ENCODE results near the gene OR10A6. TPM values are rescaled to one million over a fixed set of nuclear protein-coding genes. Genes with fewer than 3 reads are reported as not detected.

Gene OR10A6
- total and polyA plus RNA-seq, 3 donors from 2014 or later, result not detected

DNA sequence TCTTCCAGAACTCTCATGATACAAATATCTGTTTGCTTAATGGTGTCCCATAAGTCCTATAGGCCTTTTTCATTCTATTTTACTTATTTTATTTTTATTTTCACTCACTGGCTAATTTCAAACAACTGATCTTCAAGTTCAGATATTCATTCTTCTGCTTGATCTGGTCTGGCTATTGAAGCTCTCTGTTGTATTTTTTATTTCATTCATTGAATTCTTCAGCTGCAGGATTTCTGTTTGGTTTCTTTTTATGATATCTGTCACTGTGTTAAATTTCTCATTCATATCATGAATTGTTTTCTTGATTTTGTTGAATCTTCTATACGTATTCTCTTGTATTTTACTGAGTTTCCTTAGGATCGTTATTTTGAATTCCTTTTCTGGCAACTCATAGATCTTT, 13.1 kb upstream of the OR10A6 start:
- 91 to 95% methylated on average over 2 of the region's 2 CpGs for WGBS, 2 donors
- H3K27me3 ChIP-seq, result no peaks in the 10 kb centered on the region
- intact Hi-C loops (cut with DNase I; ENCODE audit: low total_unique reads), result no loop called here
- H3K36me3 ChIP-seq (ENCODE audit: low read depth, missing control alignments), result no peaks in the 10 kb centered on the region
- H3K4me3 ChIP-seq, result no peak overlapping the region
- no peak overlapping the region for H3K27ac ChIP-seq
- no peak for DNase-seq
- no peaks in the 10 kb centered on the region for H3K4me1 ChIP-seq
- no peak for TF ChIP-seq CTCF (IDR thresholded peaks at IDR 0.05)
- TF ChIP-seq POLR2A (IDR thresholded peaks at IDR 0.05), result no peak
- H3K9me3 ChIP-seq, result no peaks in the 10 kb centered on the region

DNA sequence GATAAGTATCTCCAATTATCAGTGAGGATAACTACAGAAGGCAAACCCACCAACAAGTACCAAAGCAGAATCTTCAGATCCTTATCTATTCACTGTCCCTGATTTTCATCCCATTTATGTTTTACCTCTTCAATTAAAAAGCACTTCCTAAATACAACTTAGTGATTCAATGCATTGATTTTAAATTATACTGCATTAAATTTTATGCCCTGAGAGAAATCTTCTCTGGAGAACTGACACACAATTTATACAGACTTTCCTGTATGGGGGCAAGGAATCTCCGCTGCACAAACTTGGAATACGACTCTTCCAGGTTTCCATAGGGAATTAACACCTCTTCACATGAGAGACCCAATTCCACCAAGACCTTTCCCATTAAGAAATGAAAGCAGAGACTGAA, 10.5 kb upstream of the OR10A6 start, which contains the start of gene OR10A3:
OR10A3 (minus strand) TSS at position 101 of the 400 bp plus-strand sequence. CDS start 2,188 bp downstream, outside the sequence.
- no peak for TF ChIP-seq POLR2A (IDR thresholded peaks at IDR 0.05)
- no peak for DNase-seq
- WGBS, 2 donors, result 92% methylated on average over 2 of the region's 2 CpGs
- no peaks in the 10 kb centered on the region for H3K27me3 ChIP-seq
- H3K4me3 ChIP-seq, result no peak within 1 kb of the TSS
- H3K4me1 ChIP-seq, result no peaks in the 10 kb centered on the region
- H3K27ac ChIP-seq, result no peak within 1 kb of the TSS
- no peaks in the 10 kb centered on the region for H3K36me3 ChIP-seq (ENCODE audit: low read depth, missing control alignments)
- intact Hi-C loops (cut with DNase I; ENCODE audit: low total_unique reads), result no loop called here
- H3K9me3 ChIP-seq, result no peaks in the 10 kb centered on the region

GRCh38 chr11:7941146-7941545, 10.1 kb upstream of the OR10A6 start:
- WGBS, 2 donors, result 55 to 67% methylated on average over 5 of the region's 5 CpGs
- Histone ChIP-seq H3K36me3 (ENCODE audit: low read depth, missing control alignments) (no peaks in the 10 kb centered on the region), H3K4me1 (no peaks in the 10 kb centered on the region), H3K9me3 (no peaks in the 10 kb centered on the region), H3K27ac (no peak overlapping the region), H3K4me3 (no peak overlapping the region), H3K27me3 (no peaks in the 10 kb centered on the region)
- DNase-seq, result no peak
- intact Hi-C loops (cut with DNase I; ENCODE audit: low total_unique reads), result no loop called here
- TF ChIP-seq POLR2A (IDR thresholded peaks at IDR 0.05) (no peak), CTCF (IDR thresholded peaks at IDR 0.05) (no peak)

DNA sequence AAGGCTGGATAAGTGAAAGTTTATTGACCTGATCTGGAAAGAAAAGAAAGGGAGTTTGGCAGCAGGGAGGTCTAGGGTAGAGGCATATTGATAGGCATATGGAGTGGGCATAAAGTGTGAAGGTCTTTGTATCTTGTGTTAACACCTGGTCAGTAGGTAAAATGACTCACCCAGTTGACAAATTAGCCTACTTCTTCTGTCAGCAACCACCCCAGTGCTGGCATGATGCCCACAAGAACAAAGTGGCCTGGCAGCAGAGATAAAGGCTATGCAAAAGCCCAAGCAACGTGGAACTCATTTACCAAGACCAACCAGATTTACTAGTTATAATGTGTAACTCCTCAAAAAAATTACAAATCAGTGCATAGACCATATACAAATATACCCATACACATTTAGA, 5.5 kb upstream of the OR10A6 start:
- intact Hi-C loops (cut with DNase I; ENCODE audit: low total_unique reads), result no loop called here
- no peaks in the 10 kb centered on the region for H3K27me3 ChIP-seq
- no peak for TF ChIP-seq CTCF (IDR thresholded peaks at IDR 0.05)
- no peak for TF ChIP-seq POLR2A (IDR thresholded peaks at IDR 0.05)
- no peaks in the 10 kb centered on the region for H3K9me3 ChIP-seq
- no peaks in the 10 kb centered on the region for H3K36me3 ChIP-seq (ENCODE audit: low read depth, missing control alignments)
- 29 to 38% methylated on average over 1 of the region's 1 CpG for WGBS, 2 donors
- no peaks in the 10 kb centered on the region for H3K4me1 ChIP-seq
- no peak overlapping the region for H3K27ac ChIP-seq
- DNase-seq, result peak; percentile 37
- H3K4me3 ChIP-seq, result no peak overlapping the region

- WGBS, 2 donors, result 89 to 90% methylated on average over 6 of the region's 6 CpGs
- H3K9me3 ChIP-seq, result no peaks in the 10 kb centered on the region
- no peak for DNase-seq
- intact Hi-C loops (cut with DNase I; ENCODE audit: low total_unique reads), result no loop called here
- H3K4me1 ChIP-seq, result no peaks in the 10 kb centered on the region
- no peak overlapping the region for H3K4me3 ChIP-seq
- no peak overlapping the region for H3K27ac ChIP-seq
- no peaks in the 10 kb centered on the region for H3K36me3 ChIP-seq (ENCODE audit: low read depth, missing control alignments)
- no peaks in the 10 kb centered on the region for H3K27me3 ChIP-seq
- no peak for TF ChIP-seq CTCF (IDR thresholded peaks at IDR 0.05)
- no peak for TF ChIP-seq POLR2A (IDR thresholded peaks at IDR 0.05)
These were observed 3.4 kb downstream of the OR10A6 start for GRCh38 chr11:7927635-7928034.

Measured in testis (tissue), 3 donors.